WTC11 (cell line): ENCODE data around the gene NR1I3. TPM values are rescaled to one million over a fixed set of nuclear protein-coding genes. Genes with fewer than 3 reads are reported as not detected.

Source experiments
- ATAC-seq: fragments of 200-7000 bp; cut with Tn5 transposase; 2 replicates; pipeline ENCODE4 v1.10.0; 2021; ENCODE audit warnings: mild to moderate bottlenecking, moderate library complexity
- CTCF ChIA-PET: fragments of 300-600 bp; sonication (Branson Sonifier 250); formaldehyde crosslinking; loops from one replicate; lab custom pipeline; 2021; ENCODE audit warnings: antibody characterized with exemption; lab: Charles Lee
- POLR2A ChIA-PET: fragments of 350-600 bp; sonication (Branson Sonifier 250); formaldehyde crosslinking; loops from one replicate; lab custom pipeline; 2021; ENCODE audit warnings: antibody characterized with exemption; lab: Charles Lee
- DNase-seq: peaks from one replicate; pipeline ENCODE4 v3.0.0; 2021; ENCODE audit warnings: low spot score
- H3K27ac Mint-ChIP-seq: 2 replicates; pipeline ENCODE4 v1.8.0; 2021; ENCODE audit warnings: mixed read lengths
- H3K27me3 Mint-ChIP-seq: 2 replicates; pipeline ENCODE4 v1.8.0; 2021; ENCODE audit warnings: low read depth, mild to moderate bottlenecking, moderate library complexity, mixed read lengths
- H3K36me3 Mint-ChIP-seq: 2 replicates; pipeline ENCODE4 v1.8.0; 2021; ENCODE audit warnings: mixed read lengths
- H3K4me1 Mint-ChIP-seq: 2 replicates; pipeline ENCODE4 v1.8.0; 2022; ENCODE audit warnings: mixed read lengths
- H3K4me3 Mint-ChIP-seq: 2 replicates; pipeline ENCODE4 v1.8.0; 2021; ENCODE audit warnings: mild to moderate bottlenecking, moderate library complexity, mixed read lengths
- H3K9me3 Mint-ChIP-seq: 2 replicates; pipeline ENCODE4 v1.8.0; 2021; ENCODE audit warnings: mixed read lengths
- ATF1 ChIP-seq: sonication (generic); formaldehyde crosslinking; IDR thresholded peaks from 2 replicates; pipeline ENCODE4 v1.8.1; 2023; ENCODE audit warnings: mild to moderate bottlenecking, moderate library complexity, missing genetic modification reagents
- FOXJ3 ChIP-seq: sonication (generic); formaldehyde crosslinking; IDR thresholded peaks from 2 replicates; pipeline ENCODE4 v1.9.0; 2021; ENCODE audit warnings: missing genetic modification reagents, mild to moderate bottlenecking, borderline replicate concordance
- GABPB1 ChIP-seq: sonication (generic); formaldehyde crosslinking; IDR thresholded peaks from 2 replicates; pipeline ENCODE4 v1.8.1; 2023; ENCODE audit warnings: mild to moderate bottlenecking, missing genetic modification reagents
- HMGA2 ChIP-seq: fragments of 250-450 bp; sonication (Bioruptor Pico); IDR thresholded peaks from 2 replicates; pipeline ENCODE4 v1.4.0; 2021; ENCODE audit warnings: mild to moderate bottlenecking, moderate library complexity
- NR3C1 ChIP-seq: sonication (generic); formaldehyde crosslinking; conservative IDR thresholded peaks from 2 replicates; pipeline ENCODE4 v1.8.1; 2023; ENCODE audit warnings: low read depth, mild to moderate bottlenecking, missing genetic modification reagents
- PRRX2 ChIP-seq: fragments of 250-450 bp; sonication (Bioruptor Pico); IDR thresholded peaks from 2 replicates; pipeline ENCODE4 v1.8.0; 2021; ENCODE audit warnings: mild to moderate bottlenecking
- RORB ChIP-seq: fragments of 250-450 bp; sonication (Bioruptor Pico); IDR thresholded peaks from 2 replicates; pipeline ENCODE4 v1.9.0; 2021; ENCODE audit warnings: mild to moderate bottlenecking
- TEAD4 ChIP-seq: sonication (generic); formaldehyde crosslinking; IDR thresholded peaks from 2 replicates; pipeline ENCODE4 v1.8.0; 2022; ENCODE audit warnings: mild to moderate bottlenecking, missing genetic modification reagents
- total RNA-seq: library from RNA; stranded (reverse); gene quantifications from 3 replicates; pipeline ENCODE4 v1.2.3, GENCODE V29; 2021
- TF ChIP-seq, protein P1 (sequence below): fragments of 250-450 bp; sonication (Bioruptor Pico); IDR thresholded peaks from 2 replicates; pipeline ENCODE4 v1.9.0; 2021; ENCODE audit warnings: moderate library complexity, mild to moderate bottlenecking, inconsistent platforms, borderline replicate concordance
- TF ChIP-seq, protein P2 (sequence below): sonication (generic); formaldehyde crosslinking; IDR thresholded peaks from 2 replicates; pipeline ENCODE4 v1.8.0; 2023; ENCODE audit warnings: mild to moderate bottlenecking, missing genetic modification reagents
- TF ChIP-seq, protein P3 (sequence below): fragments of 250-450 bp; sonication (Bioruptor Pico); IDR thresholded peaks from 2 replicates; pipeline ENCODE4 v1.8.0; 2021; ENCODE audit warnings: mild to moderate bottlenecking
- TF ChIP-seq, protein P4 (sequence below): fragments of 250-450 bp; sonication (Bioruptor Pico); IDR thresholded peaks from 2 replicates; pipeline ENCODE4 v1.9.0; 2021; ENCODE audit warnings: mild to moderate bottlenecking, borderline replicate concordance
- TF ChIP-seq, protein P5 (sequence below): fragments of 250-450 bp; sonication (Bioruptor Pico); conservative IDR thresholded peaks from 2 replicates; pipeline ENCODE4 v1.9.0; 2021; ENCODE audit warnings: mild to moderate bottlenecking
- TF ChIP-seq, protein P6 (sequence below): sonication (generic); formaldehyde crosslinking; IDR thresholded peaks from 2 replicates; pipeline ENCODE4 v1.8.1; 2023; ENCODE audit warnings: mild to moderate bottlenecking, missing genetic modification reagents
- TF ChIP-seq, protein P7 (sequence below): sonication (generic); formaldehyde crosslinking; IDR thresholded peaks from 2 replicates; pipeline ENCODE4 v1.8.0; 2023; ENCODE audit warnings: missing genetic modification reagents, mild to moderate bottlenecking, borderline replicate concordance
- TF ChIP-seq, protein P8 (sequence below): sonication (generic); formaldehyde crosslinking; conservative IDR thresholded peaks from 2 replicates; pipeline ENCODE4 v1.8.1; 2023; ENCODE audit warnings: mild to moderate bottlenecking, low read depth, missing genetic modification reagents, moderate library complexity

The NR1I3 gene
- total RNA-seq, 1 experiment from 2014 or later: not detected

DNA sequence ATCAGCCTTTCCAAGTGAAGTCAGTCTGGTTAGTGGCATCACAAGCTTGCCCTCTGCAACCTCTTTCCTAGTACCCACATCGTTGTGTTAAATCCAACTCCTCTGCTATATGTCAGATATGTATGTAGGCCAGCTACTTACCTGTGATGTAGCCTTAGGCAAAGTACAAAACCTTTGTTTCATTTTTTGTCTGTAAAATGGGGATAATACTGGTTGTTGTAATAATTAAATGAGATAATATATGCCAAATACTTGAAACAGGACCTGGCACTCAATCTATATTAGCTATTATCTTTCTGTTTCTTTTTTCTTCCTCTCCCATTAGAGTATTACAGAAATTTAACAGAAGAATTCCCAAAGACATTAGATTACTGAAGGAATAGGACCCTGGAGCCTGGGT is 21.8 kb upstream of the NR1I3 start:
- no peak for TF ChIP-seq RORB (CRISPR knock-in tag)
- TF ChIP-seq, protein P1, sequence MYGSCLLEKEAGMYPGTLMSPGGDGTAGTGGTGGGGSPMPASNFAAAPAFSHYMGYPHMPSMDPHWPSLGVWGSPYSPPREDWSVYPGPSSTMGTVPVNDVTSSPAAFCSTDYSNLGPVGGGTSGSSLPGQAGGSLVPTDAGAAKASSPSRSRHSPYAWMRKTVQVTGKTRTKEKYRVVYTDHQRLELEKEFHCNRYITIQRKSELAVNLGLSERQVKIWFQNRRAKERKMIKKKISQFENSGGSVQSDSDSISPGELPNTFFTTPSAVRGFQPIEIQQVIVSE (CRISPR knock-in tag): no peak
- TF ChIP-seq, protein P2, sequence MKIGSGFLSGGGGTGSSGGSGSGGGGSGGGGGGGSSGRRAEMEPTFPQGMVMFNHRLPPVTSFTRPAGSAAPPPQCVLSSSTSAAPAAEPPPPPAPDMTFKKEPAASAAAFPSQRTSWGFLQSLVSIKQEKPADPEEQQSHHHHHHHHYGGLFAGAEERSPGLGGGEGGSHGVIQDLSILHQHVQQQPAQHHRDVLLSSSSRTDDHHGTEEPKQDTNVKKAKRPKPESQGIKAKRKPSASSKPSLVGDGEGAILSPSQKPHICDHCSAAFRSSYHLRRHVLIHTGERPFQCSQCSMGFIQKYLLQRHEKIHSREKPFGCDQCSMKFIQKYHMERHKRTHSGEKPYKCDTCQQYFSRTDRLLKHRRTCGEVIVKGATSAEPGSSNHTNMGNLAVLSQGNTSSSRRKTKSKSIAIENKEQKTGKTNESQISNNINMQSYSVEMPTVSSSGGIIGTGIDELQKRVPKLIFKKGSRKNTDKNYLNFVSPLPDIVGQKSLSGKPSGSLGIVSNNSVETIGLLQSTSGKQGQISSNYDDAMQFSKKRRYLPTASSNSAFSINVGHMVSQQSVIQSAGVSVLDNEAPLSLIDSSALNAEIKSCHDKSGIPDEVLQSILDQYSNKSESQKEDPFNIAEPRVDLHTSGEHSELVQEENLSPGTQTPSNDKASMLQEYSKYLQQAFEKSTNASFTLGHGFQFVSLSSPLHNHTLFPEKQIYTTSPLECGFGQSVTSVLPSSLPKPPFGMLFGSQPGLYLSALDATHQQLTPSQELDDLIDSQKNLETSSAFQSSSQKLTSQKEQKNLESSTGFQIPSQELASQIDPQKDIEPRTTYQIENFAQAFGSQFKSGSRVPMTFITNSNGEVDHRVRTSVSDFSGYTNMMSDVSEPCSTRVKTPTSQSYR (CRISPR knock-in tag): no peak
- TF ChIP-seq NR3C1 (CRISPR knock-in tag): no peak
- TF ChIP-seq, protein P3, sequence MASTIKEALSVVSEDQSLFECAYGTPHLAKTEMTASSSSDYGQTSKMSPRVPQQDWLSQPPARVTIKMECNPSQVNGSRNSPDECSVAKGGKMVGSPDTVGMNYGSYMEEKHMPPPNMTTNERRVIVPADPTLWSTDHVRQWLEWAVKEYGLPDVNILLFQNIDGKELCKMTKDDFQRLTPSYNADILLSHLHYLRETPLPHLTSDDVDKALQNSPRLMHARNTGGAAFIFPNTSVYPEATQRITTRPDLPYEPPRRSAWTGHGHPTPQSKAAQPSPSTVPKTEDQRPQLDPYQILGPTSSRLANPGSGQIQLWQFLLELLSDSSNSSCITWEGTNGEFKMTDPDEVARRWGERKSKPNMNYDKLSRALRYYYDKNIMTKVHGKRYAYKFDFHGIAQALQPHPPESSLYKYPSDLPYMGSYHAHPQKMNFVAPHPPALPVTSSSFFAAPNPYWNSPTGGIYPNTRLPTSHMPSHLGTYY (CRISPR knock-in tag): no peak
- TF ChIP-seq, protein P4, sequence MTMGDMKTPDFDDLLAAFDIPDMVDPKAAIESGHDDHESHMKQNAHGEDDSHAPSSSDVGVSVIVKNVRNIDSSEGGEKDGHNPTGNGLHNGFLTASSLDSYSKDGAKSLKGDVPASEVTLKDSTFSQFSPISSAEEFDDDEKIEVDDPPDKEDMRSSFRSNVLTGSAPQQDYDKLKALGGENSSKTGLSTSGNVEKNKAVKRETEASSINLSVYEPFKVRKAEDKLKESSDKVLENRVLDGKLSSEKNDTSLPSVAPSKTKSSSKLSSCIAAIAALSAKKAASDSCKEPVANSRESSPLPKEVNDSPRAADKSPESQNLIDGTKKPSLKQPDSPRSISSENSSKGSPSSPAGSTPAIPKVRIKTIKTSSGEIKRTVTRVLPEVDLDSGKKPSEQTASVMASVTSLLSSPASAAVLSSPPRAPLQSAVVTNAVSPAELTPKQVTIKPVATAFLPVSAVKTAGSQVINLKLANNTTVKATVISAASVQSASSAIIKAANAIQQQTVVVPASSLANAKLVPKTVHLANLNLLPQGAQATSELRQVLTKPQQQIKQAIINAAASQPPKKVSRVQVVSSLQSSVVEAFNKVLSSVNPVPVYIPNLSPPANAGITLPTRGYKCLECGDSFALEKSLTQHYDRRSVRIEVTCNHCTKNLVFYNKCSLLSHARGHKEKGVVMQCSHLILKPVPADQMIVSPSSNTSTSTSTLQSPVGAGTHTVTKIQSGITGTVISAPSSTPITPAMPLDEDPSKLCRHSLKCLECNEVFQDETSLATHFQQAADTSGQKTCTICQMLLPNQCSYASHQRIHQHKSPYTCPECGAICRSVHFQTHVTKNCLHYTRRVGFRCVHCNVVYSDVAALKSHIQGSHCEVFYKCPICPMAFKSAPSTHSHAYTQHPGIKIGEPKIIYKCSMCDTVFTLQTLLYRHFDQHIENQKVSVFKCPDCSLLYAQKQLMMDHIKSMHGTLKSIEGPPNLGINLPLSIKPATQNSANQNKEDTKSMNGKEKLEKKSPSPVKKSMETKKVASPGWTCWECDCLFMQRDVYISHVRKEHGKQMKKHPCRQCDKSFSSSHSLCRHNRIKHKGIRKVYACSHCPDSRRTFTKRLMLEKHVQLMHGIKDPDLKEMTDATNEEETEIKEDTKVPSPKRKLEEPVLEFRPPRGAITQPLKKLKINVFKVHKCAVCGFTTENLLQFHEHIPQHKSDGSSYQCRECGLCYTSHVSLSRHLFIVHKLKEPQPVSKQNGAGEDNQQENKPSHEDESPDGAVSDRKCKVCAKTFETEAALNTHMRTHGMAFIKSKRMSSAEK (CRISPR knock-in tag): no peak
- TF ChIP-seq, protein P5, sequence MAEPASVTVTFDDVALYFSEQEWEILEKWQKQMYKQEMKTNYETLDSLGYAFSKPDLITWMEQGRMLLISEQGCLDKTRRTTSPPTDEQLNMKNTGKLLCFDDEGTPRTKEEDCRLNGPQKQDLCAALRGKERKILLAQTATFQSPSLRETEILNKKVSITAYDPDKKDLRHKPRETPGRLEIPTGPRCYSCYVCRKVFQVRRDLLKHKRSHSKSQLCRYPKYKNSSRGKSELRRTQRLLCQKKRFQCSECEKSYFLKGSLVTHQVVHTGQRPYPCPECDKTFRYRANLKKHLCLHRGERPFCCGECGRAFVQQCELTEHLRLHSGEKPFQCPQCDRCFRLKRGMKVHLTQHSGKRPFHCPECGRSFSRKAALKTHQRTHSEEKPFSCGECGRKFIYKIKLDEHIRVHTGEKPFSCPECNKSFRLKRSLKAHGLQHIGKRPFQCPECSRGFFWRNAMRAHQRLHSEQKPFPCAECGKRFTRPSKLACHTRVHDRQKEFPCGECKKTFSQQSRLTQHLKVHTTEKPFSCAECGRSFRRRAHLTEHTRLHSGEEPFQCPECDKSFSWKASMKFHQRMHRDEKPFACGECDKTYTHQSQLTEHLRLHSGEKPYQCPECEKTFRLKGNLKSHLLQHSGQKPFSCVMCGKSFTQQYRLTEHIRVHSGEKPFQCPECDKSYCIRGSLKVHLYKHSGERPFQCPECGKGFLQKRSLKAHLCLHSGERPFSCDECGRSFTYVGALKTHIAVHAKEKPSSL (CRISPR knock-in tag): no peak
- TF ChIP-seq PRRX2 (CRISPR knock-in tag): no peak
- no peak for TF ChIP-seq GABPB1 (CRISPR knock-in tag)
- TF ChIP-seq, protein P6, sequence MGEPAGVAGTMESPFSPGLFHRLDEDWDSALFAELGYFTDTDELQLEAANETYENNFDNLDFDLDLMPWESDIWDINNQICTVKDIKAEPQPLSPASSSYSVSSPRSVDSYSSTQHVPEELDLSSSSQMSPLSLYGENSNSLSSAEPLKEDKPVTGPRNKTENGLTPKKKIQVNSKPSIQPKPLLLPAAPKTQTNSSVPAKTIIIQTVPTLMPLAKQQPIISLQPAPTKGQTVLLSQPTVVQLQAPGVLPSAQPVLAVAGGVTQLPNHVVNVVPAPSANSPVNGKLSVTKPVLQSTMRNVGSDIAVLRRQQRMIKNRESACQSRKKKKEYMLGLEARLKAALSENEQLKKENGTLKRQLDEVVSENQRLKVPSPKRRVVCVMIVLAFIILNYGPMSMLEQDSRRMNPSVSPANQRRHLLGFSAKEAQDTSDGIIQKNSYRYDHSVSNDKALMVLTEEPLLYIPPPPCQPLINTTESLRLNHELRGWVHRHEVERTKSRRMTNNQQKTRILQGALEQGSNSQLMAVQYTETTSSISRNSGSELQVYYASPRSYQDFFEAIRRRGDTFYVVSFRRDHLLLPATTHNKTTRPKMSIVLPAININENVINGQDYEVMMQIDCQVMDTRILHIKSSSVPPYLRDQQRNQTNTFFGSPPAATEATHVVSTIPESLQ: no peak
- TF ChIP-seq, protein P7, sequence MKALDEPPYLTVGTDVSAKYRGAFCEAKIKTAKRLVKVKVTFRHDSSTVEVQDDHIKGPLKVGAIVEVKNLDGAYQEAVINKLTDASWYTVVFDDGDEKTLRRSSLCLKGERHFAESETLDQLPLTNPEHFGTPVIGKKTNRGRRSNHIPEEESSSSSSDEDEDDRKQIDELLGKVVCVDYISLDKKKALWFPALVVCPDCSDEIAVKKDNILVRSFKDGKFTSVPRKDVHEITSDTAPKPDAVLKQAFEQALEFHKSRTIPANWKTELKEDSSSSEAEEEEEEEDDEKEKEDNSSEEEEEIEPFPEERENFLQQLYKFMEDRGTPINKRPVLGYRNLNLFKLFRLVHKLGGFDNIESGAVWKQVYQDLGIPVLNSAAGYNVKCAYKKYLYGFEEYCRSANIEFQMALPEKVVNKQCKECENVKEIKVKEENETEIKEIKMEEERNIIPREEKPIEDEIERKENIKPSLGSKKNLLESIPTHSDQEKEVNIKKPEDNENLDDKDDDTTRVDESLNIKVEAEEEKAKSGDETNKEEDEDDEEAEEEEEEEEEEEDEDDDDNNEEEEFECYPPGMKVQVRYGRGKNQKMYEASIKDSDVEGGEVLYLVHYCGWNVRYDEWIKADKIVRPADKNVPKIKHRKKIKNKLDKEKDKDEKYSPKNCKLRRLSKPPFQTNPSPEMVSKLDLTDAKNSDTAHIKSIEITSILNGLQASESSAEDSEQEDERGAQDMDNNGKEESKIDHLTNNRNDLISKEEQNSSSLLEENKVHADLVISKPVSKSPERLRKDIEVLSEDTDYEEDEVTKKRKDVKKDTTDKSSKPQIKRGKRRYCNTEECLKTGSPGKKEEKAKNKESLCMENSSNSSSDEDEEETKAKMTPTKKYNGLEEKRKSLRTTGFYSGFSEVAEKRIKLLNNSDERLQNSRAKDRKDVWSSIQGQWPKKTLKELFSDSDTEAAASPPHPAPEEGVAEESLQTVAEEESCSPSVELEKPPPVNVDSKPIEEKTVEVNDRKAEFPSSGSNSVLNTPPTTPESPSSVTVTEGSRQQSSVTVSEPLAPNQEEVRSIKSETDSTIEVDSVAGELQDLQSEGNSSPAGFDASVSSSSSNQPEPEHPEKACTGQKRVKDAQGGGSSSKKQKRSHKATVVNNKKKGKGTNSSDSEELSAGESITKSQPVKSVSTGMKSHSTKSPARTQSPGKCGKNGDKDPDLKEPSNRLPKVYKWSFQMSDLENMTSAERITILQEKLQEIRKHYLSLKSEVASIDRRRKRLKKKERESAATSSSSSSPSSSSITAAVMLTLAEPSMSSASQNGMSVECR: no peak
- TF ChIP-seq TEAD4: no peak
- no peak for TF ChIP-seq HMGA2 (CRISPR knock-in tag)
- TF ChIP-seq, protein P8, sequence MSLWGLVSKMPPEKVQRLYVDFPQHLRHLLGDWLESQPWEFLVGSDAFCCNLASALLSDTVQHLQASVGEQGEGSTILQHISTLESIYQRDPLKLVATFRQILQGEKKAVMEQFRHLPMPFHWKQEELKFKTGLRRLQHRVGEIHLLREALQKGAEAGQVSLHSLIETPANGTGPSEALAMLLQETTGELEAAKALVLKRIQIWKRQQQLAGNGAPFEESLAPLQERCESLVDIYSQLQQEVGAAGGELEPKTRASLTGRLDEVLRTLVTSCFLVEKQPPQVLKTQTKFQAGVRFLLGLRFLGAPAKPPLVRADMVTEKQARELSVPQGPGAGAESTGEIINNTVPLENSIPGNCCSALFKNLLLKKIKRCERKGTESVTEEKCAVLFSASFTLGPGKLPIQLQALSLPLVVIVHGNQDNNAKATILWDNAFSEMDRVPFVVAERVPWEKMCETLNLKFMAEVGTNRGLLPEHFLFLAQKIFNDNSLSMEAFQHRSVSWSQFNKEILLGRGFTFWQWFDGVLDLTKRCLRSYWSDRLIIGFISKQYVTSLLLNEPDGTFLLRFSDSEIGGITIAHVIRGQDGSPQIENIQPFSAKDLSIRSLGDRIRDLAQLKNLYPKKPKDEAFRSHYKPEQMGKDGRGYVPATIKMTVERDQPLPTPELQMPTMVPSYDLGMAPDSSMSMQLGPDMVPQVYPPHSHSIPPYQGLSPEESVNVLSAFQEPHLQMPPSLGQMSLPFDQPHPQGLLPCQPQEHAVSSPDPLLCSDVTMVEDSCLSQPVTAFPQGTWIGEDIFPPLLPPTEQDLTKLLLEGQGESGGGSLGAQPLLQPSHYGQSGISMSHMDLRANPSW (CRISPR knock-in tag): no peak
- TF ChIP-seq ATF1: no peak
- TF ChIP-seq FOXJ3 (CRISPR knock-in tag): no peak
- DNase-seq (no peak), ATAC-seq (no peak)
- peaks cover 31% of the 10 kb centered on the region for H3K9me3 Mint-ChIP-seq
- peaks cover 19% of the 10 kb centered on the region for H3K36me3 Mint-ChIP-seq
- peaks cover 22% of the 10 kb centered on the region for H3K4me1 Mint-ChIP-seq
- ChIA-PET CTCF (interaction anchor here (1.4 to 1.8 kb wide), 2 partner anchors 46 to 57 kb away, joined by 3 to 4 read pairs; partner anchors contain the start of gene NDUFS2), POLR2A (no interaction called here)
- H3K27me3 Mint-ChIP-seq: peaks cover 73% of the 10 kb centered on the region
- no peak overlapping the region for H3K27ac Mint-ChIP-seq
- H3K4me3 Mint-ChIP-seq: peak overlapping the region; percentile 65
